ENCODE data around the gene CD151.

DNA sequence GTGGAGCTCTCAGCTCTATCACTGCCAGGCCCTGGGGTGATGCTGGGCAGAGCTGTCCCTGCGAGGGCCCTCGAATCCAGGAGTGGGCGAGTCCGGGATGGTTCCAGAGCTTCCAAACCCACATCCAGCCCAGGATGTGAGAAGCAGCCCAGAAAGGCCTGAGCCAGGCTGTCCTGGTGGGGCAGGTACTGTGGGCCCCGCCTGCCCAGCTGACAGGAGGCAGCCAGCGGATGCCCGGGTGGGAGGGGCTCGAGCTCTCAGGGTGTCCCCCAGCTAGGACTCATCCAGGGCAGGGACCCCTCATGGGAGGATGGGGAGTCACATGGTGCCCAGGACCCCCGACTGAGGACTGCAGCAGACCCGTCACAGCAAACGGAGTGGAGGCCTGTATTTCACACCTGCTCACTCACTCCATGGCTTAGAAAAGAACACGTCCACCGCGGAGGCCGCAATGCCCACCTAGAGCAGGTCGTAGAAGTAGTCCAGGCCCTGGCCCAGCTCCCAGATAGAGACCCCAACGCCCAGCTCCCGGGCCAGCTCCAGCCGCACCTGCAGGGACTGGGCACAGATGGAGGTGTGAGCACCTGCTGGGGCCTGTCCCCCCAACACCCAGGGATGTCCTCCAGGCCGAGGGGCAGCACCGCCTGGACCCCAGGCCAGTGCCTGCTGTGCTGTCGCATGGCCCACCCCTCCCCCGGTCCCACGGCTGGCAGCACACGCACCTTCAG, 36.8 kb downstream of the CD151 start:
- TF ChIP-seq, protein P1, sequence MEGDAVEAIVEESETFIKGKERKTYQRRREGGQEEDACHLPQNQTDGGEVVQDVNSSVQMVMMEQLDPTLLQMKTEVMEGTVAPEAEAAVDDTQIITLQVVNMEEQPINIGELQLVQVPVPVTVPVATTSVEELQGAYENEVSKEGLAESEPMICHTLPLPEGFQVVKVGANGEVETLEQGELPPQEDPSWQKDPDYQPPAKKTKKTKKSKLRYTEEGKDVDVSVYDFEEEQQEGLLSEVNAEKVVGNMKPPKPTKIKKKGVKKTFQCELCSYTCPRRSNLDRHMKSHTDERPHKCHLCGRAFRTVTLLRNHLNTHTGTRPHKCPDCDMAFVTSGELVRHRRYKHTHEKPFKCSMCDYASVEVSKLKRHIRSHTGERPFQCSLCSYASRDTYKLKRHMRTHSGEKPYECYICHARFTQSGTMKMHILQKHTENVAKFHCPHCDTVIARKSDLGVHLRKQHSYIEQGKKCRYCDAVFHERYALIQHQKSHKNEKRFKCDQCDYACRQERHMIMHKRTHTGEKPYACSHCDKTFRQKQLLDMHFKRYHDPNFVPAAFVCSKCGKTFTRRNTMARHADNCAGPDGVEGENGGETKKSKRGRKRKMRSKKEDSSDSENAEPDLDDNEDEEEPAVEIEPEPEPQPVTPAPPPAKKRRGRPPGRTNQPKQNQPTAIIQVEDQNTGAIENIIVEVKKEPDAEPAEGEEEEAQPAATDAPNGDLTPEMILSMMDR (IDR thresholded peaks at IDR 0.05; ENCODE audit: low read length): no peak
- TF ChIP-seq EZH2 (IDR thresholded peaks at IDR 0.05; ENCODE audit: borderline replicate concordance, low read length): no peak
